ENCODE data around the gene PRRG3. TPM values are rescaled to one million over a fixed set of nuclear protein-coding genes. Genes with fewer than 3 reads are reported as not detected.

PRRG3 gene
- total and polyA plus RNA-seq, 2 donors (not counting 3 experiments of a cell fraction or from before 2014, with no cell fraction given): not detected

DNA sequence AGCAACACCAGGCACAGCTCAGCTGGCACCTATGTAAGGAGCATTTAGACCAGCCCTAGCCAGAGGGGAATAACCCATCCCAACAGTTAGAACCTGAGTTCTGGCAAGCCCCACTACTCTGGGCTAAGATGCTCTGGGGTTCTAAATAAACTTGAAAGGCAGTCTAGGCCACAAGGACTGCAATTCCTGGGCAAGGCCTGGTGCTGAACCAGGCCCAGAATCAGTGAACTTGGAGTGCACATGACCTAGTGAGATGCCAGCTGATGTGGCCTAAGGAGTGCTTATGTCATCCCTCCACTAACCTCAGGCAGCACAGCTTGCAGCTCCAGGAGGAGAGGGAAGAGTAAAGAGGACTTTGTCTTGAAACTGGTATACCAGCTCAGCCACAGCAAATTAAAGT, 7.6 kb upstream of the PRRG3 start:
- H3K79me2 ChIP-seq (ENCODE audit: control insufficient read depth, insufficient read depth, low read length): no peaks in the 10 kb centered on the region
- no peaks in the 10 kb centered on the region for H3K9me1 ChIP-seq (replicated peaks; ENCODE audit: control insufficient read depth, extremely low read depth, insufficient read depth, low read length)
- H3K9me3 ChIP-seq (replicated peaks; ENCODE audit: control insufficient read depth, insufficient read depth, low read length): no peaks in the 10 kb centered on the region
- DNase-seq (ENCODE audit: low read depth, low spot score) (no peak), FAIRE-seq (no peak)
- H4K20me1 ChIP-seq (replicated peaks; ENCODE audit: control insufficient read depth, extremely low read depth, insufficient read depth, low read length): no peaks in the 10 kb centered on the region
- intact Hi-C loops (cut with micrococcal nuclease): no loop called here
- H3K9ac ChIP-seq (replicated peaks; ENCODE audit: extremely low read depth, insufficient read depth, low read length): no peak overlapping the region
- TF ChIP-seq JUN (IDR thresholded peaks at IDR 0.05; ENCODE audit: borderline replicate concordance, insufficient read depth, insufficient read length, low read depth) (no peak), GATA2 (IDR thresholded peaks at IDR 0.05; ENCODE audit: insufficient read depth, insufficient read length, low read depth, low read length) (no peak), FOS (IDR thresholded peaks at IDR 0.05; ENCODE audit: borderline replicate concordance, insufficient read depth, low read length) (no peak), POLR2AphosphoS5 (IDR thresholded peaks at IDR 0.05; ENCODE audit: insufficient read depth, low read depth, low read length) (no peak), POLR2A (IDR thresholded peaks at IDR 0.05; ENCODE audit: low read depth, low read length) (no peak), EZH2 (IDR thresholded peaks at IDR 0.05; ENCODE audit: borderline replicate concordance, low read depth, low read length, severe bottlenecking) (no peak), MYC (IDR thresholded peaks at IDR 0.05; ENCODE audit: low read depth, low read length) (no peak)
- TF ChIP-seq, protein P1, sequence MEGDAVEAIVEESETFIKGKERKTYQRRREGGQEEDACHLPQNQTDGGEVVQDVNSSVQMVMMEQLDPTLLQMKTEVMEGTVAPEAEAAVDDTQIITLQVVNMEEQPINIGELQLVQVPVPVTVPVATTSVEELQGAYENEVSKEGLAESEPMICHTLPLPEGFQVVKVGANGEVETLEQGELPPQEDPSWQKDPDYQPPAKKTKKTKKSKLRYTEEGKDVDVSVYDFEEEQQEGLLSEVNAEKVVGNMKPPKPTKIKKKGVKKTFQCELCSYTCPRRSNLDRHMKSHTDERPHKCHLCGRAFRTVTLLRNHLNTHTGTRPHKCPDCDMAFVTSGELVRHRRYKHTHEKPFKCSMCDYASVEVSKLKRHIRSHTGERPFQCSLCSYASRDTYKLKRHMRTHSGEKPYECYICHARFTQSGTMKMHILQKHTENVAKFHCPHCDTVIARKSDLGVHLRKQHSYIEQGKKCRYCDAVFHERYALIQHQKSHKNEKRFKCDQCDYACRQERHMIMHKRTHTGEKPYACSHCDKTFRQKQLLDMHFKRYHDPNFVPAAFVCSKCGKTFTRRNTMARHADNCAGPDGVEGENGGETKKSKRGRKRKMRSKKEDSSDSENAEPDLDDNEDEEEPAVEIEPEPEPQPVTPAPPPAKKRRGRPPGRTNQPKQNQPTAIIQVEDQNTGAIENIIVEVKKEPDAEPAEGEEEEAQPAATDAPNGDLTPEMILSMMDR (IDR thresholded peaks at IDR 0.05; ENCODE audit: extremely low read depth in 1 of 2, insufficient read depth in 1 of 2, low read depth in 1 of 2, low read length in 2 of 2): no peak
- TF ChIP-seq, protein P2, sequence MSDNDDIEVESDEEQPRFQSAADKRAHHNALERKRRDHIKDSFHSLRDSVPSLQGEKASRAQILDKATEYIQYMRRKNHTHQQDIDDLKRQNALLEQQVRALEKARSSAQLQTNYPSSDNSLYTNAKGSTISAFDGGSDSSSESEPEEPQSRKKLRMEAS (IDR thresholded peaks at IDR 0.05; ENCODE audit: insufficient read depth, insufficient read length): no peak
- H3K4me1 ChIP-seq (ENCODE audit: control insufficient read depth, extremely low read depth, insufficient read depth, low read length): no peaks in the 10 kb centered on the region
- CTCF ChIA-PET: no interaction called here
- no peak overlapping the region for H3K27ac ChIP-seq (ENCODE audit: insufficient read depth, low read depth, low read length)
- POLR2A ChIA-PET: no interaction called here
- no peak overlapping the region for H3K4me3 ChIP-seq (replicated peaks in 1 of 3; ENCODE audit: insufficient read depth in 1 of 3, low read depth in 1 of 3, low read length in 3 of 3)
- H3K36me3 ChIP-seq (ENCODE audit: control insufficient read depth in 2 of 2, extremely low read depth in 1 of 2, insufficient read depth in 2 of 2, low read length in 2 of 2): no peaks in the 10 kb centered on the region
- no peak overlapping the region for H2AFZ ChIP-seq (ENCODE audit: low read depth, low read length)
- H3K27me3 ChIP-seq (ENCODE audit: control insufficient read depth in 2 of 2, insufficient read depth in 2 of 2, low read length in 2 of 2): no peaks in the 10 kb centered on the region
- no TSS peak for BruUV-seq (replicated peaks)
- dilution Hi-C loops (cut with MboI; ENCODE audit: extremely low pct_ligation_motif_present, low sequenced_read_pairs): no loop called here
- no peak overlapping the region for H3K4me2 ChIP-seq (ENCODE audit: insufficient read depth, low read length)
